NCI-H1105 treated with DMSO at 0.1 percent for 48 hours (cell line): ENCODE data around the gene SAT2.

ENCODE experiments used
- DNase-seq: peaks from one replicate; lab custom pipeline; 2025; lab: John Stamatoyannopoulos, UW

SAT2 gene

GRCh38 chr17:7590743-7591142 is 36.9 kb downstream of the SAT2 start:
- DNase-seq = no peak

- peak; percentile 86 for DNase-seq
These were observed 37.5 kb downstream of the SAT2 start, which contains the start of gene SOX15 for GRCh38 chr17:7589891-7590691. Gene SOX15 (minus strand): TSS chr17:7590094. CDS start chr17:7589676, 418 bp downstream.

- DNase-seq = peak; percentile 91
These were observed 38.3 kb downstream of the SAT2 start for GRCh38 chr17:7589204-7589868.

GRCh38 chr17:7588553-7589203 is 38.9 kb downstream of the SAT2 start:
- DNase-seq = peak; percentile 41

DNA sequence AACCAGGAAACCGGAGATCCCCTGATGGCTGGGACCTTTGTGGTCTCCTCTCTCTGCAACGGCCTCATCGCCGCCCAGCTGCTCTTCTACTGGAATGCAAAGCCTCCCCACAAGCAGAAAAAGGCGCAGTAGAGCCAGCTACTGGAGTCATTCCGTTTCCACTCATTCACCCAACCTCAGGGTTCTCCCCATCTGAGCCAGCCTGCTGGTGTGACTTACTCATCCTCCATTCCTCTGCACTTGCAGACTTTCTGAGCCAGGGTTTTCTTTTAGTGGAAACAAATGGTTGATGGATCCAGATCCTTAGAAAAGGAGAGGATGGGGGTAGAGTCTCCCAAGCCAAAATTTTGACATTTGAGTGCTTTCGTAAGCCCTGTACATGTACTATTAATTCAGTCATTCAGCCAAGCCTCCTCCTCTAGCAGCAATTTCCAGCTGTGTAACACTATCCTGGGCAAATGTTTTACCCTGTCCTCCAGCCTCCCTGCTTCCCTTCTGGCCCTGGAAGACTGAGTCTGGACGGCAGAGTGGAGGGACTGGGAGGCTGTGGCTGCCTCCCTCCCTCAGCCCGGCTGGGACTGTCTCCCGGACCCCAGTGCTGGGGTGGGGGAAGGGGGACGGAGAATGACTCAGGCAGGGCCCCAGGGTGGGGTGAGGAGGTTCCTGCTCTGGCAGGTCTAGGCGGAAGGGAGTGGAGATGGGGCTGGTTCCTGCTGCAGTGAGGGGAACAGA is 40.0 kb downstream of the SAT2 start:
- no peak for DNase-seq

GRCh38 chr17:7586673-7587419 is 40.8 kb downstream of the SAT2 start:
- DNase-seq = no peak

DNA sequence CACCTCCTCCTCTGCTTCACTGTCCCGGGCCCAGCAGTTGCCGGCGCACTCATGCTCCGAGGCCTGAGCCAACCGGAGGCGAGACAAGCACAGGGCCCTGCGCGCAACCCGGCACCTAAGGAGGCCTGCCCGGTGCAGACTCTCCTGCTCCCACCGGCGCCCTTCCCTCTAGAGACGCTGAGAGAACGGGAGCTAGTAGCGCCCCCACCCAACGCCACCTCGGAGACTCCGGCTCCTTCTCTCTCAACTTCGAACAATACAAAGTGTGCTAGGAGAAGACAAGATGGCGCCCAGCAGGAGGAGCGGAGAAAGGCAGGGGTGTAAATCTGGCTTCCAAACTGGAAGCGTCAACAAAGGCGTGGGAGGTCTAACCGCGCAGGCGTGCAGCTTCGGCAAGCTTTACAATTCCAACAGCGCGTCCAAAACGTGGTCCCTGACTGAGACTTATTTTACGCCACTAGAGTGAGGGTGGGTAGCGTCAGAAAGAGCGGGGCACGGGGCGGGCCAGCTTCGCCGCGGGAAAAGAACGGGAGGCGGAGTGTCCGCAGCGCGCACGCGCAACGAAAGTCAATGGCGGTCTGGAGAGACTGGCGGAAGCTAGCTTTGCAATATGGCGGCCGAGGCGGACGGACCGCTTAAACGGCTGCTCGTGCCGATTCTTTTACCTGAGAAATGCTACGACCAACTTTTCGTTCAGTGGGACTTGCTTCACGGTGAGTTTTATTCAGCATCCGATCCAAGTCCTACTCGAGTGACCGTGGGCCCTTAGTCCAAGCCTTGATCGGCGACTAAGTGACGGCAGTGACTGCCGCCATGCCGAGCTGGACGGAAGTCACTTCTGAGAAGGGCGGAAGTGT is 44.1 kb downstream of the SAT2 start, which contains the start of gene MPDU1:
Gene MPDU1 (plus strand): TSS at position 600 of the 857 bp plus-strand sequence. CDS start 11 bp downstream, at position 611.
- DNase-seq = peak; percentile 100

DNA sequence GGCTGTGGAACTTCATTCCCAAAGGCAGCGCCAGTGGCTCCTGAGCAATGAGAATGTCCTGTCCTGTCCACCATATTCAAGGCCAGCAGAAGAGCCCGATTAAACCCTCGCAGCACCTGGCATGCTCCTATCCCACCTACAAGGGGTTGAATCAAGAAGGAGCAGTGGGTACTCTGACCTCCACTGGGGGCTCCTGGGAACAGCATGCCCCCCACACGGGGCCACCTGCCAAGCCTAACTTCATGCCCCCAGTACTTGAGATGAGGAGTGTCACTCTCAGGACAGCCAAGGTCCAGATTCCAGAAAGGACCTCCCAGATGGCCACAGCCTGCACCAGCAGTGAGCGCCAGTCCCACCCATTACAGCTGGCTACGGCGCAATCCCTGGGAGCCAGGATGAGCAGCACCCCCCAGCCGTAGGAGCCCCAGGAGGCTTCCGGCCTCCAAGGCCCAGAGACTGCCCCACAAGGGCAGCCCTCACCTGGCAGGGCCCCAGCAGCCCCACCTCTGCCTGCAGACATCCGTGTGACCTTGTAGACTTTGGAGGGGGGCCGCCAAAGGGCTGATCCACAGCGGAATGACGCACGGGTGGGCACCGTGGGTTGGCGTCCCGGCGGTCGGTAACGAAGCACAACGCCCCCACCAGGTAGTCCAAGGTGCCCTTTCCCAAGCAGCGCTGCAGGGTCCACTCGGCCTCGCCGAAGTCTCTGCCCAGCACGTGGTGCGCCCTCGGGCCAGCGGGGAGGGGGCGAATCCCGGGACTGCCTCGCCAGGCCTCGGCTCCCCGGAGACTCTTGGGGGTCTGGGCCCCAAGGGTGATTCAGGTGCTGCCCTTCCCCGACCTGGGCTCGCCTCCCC is 45.0 kb downstream of the SAT2 start:
- peak; percentile 22 for DNase-seq

GRCh38 chr17:7580604-7581575 is 46.7 kb downstream of the SAT2 start:
- no peak for DNase-seq

GRCh38 chr17:7579834-7580603 is 47.6 kb downstream of the SAT2 start:
- no peak for DNase-seq

- DNase-seq = peak; percentile 42
These were observed 48.4 kb downstream of the SAT2 start, which contains the start of gene CD68 for GRCh38 chr17:7579001-7579833. Gene CD68 (plus strand): TSS chr17:7579638. CDS start chr17:7579678, 40 bp downstream.

- no peak for DNase-seq
These were observed 50.1 kb downstream of the SAT2 start for GRCh38 chr17:7577327-7578199.

DNA sequence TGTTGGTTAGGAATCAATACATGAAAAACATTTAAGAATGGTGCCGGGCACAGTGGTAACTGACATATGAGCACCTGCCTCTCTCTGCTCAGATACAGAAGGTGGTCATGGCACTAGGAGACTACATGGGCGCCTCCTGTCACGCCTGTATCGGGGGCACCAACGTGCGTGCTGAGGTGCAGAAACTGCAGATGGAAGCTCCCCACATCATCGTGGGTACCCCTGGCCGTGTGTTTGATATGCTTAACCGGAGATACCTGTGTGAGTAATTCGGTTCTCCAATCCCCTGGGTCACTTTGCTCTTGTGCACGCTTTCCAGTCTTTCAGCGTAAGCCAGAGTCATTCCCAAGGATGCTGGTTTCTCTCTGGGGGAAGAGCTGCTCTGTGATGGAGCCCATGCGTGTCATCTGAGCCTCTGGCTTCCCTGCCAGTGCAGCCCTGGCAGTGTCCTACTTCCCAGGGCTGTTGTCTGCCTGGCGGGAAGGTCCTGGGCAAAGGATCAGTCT is 51.1 kb downstream of the SAT2 start:
- DNase-seq = no peak
